IPS DF 4.7 (cell line): ENCODE results near the gene SVOP.
"Not testable (repeated sequence)": the region's sequence is repeated elsewhere in the genome, so short reads cannot be mapped to it uniquely, and the experiment has no call there.

Experiments
- DNase-seq: peaks from one replicate; pipeline ENCODE4 v3.0.0-alpha.2; 2013; ENCODE audit warnings: low spot score; ENCODE audit errors: extremely low read depth

Gene SVOP, protein sequence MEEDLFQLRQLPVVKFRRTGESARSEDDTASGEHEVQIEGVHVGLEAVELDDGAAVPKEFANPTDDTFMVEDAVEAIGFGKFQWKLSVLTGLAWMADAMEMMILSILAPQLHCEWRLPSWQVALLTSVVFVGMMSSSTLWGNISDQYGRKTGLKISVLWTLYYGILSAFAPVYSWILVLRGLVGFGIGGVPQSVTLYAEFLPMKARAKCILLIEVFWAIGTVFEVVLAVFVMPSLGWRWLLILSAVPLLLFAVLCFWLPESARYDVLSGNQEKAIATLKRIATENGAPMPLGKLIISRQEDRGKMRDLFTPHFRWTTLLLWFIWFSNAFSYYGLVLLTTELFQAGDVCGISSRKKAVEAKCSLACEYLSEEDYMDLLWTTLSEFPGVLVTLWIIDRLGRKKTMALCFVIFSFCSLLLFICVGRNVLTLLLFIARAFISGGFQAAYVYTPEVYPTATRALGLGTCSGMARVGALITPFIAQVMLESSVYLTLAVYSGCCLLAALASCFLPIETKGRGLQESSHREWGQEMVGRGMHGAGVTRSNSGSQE

DNA sequence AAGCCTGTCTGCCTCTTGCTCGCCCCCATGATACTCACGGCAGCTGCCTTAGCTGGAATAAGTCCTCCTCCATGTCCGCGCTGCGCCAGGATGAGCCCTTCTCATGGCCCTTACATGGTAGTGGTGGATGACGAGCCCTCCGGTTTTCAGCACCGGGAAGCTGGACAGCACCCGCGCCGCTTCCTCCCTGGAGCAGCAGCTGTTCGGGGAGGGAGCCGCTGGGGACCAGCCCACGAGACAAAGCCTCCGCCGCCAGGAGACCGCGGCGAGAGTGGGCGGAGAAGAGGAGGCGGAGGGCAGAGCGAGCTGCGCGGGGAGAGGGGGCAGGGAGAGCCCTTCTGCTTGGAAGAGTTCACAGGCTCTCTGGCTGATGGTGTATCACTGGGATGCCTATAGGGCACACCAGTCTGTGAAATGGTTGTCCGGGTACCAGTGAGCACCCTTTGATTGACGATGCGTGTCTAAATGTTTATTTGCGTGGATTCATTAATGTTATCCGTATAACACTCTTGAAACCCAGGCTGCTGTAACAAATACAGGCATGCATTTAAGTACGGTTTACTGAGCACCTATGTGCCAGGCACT is at the start of gene SVOP:
Gene SVOP (minus strand): TSS at position 273 of the 585 bp plus-strand sequence. CDS start 200 bp downstream, at position 73.
- DNase-seq, result peak; percentile 74

DNA sequence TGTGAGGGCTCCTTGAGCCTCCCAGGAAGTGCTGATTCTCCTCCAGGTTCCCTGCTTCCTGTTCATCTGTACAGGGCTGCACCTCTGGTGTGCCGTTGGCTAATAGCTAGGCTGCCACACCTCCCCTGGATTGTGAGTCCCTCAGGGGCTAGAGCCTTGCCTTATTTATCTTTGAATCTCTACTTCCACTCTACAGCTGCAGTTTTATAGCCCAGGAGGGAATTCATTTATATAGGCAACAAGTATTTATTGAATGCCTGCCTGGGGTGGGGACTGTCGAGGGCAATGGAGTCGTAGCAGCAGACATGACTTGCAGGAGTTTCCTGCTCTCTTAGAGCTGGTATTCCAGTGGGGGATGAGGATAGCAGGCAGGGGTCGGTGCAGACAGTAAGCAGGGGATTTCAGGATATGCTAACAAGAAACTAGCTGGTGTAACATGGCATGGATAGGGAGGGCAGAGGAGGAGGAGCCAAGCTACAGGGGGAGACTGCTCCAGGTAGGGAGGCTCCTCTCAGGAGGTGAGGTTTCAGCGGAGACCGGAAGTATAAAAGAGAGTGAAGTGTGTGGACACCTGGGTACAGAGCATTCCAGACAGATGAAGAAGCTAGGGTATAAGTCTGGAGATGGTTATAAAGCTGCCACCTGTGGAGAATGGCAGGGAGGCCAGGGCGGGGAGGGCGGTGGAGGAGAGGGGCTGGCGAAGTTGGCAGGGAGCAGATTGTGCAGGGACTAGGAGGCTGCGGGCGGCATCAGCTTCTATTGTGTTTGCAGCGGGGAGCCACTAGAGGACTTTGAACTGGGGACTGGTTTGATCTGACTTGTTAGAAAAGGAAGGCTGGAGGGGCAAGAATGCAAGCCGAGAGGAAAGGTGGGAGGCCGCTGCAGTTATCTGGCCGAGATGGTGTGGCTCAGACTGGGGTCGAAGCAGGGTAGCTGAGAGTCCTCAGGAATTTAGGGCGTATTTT is 48.7 kb upstream of the SVOP start:
- peak; percentile 28 for DNase-seq

DNA sequence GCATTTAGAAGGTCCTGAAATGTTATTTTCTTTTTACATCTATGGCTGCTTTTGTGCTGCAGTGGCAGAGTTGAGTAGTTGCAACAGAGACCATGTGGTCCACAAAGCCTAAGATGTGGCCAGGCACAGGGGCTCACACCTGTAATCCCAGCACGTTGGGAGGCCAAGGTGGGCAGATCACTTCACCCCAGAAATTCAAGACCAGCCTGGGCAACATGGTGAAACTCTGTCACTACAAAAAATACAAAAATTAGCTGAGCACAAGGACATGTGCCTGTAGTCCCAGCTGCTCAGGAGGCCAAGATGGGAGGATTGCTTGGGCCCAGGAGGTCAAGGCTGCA is 45.0 kb upstream of the SVOP start:
- no peak for DNase-seq

DNA sequence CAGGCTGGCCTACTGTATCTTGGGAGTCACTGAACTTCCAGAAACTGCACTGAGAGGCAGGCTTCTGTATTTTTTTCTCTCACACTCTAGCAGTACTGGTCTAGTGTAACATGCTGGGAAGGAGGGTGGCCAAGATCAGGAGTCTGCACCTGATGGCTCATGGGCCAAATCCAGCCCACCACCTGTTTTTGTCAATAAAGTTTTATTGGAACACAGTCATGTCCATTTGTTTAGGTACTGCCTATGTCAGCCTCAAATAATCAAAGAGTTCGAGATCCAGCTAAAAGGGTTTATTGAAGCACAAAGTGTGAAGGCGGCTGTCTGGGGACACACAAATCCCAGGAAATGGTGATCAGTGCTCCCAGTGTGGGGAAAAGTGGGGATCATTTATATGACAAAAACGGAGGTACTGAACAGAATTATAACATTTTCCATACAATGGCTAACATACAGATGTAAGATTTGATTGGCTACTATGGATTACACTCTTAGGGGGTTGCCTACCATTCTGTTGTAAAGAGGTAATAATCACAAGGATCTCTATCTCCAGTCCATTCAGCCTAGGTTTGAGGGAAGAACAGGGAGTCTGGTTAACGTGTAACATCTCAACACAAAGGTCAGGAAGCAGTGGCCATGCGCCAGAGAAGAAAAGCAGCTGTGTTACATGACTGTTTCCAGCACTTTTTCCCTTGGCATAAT is 44.4 kb upstream of the SVOP start:
- DNase-seq, result no peak

DNA sequence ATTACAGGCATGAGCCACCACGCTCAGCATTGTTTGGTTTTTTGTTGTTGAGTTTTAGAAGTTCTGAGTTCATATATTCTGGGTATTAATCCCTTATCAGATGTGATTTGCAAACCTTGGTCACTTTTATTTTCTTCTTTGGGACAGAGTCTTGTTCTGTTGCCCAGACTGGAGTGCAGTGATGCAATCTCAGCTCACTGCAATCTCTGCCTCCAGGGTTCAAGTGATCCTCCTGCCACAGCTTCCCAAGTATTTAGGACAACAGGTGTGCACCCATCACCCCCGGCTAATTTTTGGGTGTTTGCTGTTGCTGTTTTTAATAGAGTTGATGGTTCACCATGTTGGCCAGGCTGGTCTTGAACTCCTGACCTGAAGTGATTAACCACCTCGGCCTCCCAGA is 43.3 kb upstream of the SVOP start:
- no peak for DNase-seq

DNA sequence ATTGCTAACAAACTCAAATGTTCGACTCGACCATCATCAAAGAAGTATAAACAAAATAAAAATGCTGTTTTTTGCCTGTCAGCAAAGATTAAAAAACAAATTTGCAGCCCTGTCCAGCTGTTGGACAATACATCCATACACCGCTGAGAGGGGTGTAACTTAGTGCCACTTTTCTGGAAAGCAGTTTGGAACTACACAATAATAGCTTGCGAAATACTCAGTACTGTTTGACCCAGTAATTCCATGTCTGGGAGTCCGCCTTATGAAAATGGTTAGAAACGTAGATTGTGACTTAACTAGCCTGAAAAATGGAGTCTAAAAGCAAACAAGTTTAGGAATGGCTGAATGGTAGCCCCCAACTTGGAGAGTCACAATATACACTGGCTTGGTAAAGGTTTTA is 37.9 kb upstream of the SVOP start:
- no peak for DNase-seq

DNA sequence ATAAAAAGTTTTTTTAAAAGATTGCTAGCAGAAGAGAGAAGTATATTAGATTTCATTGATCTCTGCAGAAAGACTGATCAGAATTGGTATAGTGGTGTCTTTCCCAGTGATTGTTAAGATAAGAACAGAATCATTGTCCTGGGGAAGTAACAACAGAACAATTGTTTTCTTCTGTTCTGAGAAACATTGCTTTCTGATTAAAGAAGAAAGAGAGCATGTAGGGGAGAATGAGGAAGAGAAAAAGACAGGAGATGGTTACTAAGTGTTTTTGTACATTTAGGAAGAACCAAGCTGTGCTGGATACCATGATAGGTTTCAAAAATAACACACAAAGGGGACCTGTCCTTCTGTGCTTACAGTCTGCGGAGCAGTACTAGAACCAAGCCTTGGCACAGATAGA is 36.5 kb upstream of the SVOP start:
- DNase-seq, result no peak

DNA sequence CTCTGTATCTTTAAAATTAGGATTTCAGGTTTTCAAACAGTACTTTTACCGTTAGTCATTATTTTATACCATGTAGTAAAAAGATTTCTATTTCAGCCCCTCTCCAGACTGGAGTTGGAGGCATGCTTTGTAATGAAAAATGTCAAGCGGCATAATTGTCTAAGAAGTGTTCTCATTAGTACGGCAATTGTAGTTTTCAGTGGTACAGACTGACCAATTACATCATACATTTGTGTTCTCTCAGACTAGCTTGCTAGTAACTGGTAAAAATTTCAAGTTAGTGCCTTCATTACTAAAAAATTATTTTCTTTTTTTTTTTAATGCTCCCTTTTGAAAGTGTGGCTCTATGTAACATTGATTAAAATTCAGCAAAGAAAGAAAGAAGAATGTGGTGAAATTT is 36.0 kb upstream of the SVOP start:
- no peak for DNase-seq

DNA sequence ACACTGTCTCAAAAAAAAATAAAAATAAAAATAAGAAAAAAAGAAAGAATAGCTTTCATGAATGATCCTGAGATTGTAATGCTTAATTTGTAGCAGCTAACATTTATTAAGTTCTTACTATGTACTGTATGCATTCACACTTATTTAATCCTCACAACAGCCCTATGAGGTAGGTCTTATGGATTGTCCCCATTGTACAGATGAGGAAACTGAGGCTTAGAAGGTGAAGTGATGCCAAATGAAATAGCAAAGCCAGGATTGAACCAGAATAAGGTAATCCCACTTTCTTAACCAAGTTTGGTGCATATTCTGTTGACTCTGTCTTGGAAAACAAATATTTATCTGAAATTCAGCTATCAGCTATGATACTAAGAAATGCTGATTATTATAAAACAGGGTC is 33.7 kb upstream of the SVOP start:
- no peak for DNase-seq

DNA sequence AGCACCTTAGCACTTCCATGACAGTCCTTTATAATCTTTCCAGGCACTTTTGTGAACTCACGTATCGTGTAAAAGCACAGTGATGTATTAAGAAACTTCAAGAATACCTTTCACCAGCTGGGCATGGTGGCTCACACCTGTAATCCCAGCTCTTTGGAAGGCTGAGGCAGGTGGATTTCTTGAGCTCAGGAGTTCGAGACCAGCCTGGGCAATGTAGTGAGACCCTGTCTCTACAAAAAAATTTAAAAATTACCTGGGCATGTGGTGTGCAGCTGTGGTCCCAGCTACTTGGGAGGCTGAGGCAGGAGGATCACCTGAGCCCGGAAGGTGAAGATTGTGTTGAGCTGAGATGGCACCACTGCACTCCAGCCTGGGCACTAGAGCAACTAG is 33.3 kb upstream of the SVOP start:
- DNase-seq, result not testable (repeated sequence)

DNA sequence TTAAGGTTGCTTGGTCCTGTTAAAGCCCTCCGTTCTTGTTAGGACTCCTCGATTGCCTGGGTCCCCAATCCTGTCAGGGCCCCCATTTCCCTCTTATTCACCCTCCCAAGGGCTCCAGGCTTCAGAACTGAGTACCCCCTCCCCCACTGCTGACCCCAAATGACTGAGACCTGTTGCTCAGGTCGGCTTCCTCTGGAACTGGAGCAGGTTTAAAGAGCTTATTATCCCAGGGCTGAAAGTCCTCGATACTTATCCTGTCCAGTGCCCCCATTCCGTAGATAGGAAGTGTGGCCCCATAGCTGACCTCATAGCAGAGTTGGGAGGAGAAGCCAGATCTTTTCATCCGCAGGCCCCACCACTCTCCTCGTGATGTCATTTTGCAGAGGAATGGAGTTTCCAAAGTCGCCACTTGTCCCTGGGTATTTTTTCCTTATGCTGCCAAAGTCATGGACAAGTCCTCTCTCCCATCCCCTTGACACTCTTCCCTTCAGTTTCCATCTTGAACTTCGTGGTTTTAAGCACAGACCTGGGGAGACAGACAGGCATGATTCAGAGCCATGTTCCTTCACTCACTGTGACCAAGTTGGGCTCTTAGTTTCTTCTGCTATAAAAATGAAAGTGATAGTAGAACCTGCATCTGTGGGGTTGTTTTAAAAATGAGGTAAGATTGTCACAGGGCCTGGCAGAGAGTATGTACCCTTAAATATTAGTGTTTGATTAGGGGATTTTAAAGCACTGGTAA is 32.7 kb upstream of the SVOP start:
- no peak for DNase-seq

DNA sequence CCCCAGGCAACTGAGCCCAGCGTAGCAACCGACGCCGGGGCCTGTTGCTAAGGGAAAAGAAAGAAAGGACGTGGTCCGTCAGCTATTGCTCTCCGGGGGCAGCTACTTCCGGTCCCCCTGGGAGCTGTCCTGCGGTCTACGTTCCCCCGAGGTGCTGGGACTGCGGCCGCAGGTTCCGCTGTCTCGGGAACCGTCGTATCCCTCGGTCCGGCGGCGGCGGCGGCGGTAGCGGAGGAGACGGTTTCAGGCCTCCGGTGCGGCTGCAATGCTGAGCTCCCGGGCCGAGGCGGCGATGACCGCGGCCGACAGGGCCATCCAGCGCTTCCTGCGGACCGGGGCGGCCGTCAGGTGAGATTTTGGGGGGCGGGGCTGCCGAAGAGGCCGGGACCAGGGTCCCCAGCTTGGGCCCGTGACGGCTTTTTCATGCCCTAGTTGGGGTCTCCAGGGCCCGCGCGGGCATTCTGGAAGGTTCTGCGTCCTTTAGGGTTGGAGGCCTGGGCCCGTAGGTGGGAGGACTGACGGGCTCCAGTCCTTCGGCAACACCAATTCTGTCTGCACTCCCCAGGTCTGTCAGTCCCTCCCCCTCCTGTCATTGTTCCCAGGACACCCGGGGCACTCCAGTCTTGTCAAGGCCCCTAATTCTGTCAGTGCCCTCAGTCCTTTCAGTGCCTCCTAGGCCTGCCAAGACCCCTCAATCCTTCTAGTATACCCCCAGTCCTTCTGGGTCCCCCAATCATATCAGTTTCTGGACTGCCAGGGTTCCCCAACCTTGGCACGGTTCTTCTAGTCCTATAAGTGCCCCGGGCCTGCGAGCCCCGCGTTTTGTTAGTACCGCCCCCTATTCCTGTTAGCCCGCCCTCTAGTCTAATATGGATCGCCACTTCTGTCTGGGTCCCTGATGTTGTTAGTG is 31.8 kb upstream of the SVOP start, which contains the start of gene USP30:
Gene USP30 (plus strand): TSS at position 163 of the 910 bp plus-strand sequence. CDS start 103 bp downstream, at position 266.
- DNase-seq, result peak; percentile 62

DNA sequence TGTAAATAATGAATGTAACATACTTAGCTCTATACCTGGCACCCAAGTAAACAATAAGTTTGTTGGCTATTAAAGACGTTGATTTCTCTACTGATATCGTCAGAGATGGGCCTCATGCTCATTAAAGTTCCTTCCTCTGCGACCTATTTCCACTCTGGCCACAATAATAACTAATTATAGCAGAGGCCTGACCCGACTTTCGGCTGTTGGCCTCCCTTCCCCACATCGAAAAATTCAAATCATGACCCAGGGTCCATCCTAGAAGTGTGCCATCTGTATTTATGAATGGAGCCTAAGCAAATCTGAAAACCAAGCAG is 31.2 kb upstream of the SVOP start:
- no peak for DNase-seq

DNA sequence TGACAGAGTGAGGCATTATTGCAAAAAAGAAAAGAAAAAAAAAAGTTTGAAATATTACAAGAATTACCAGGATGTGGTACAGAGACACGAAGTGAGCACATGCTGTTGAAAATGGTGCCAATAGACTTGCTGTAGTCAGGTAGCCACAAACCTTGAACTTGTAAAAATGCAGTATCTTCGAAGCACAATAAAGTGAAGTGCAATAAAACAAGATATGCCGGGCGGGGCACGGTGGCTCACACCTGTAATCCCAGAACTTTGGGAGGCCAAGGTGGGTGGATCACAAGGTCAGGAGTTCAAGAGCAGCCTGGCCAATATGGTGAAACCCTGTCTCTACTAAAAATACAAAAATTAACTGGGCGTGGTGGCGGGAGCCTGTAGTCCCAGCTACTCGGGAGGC is 28.9 kb upstream of the SVOP start:
- not testable (repeated sequence) for DNase-seq

DNA sequence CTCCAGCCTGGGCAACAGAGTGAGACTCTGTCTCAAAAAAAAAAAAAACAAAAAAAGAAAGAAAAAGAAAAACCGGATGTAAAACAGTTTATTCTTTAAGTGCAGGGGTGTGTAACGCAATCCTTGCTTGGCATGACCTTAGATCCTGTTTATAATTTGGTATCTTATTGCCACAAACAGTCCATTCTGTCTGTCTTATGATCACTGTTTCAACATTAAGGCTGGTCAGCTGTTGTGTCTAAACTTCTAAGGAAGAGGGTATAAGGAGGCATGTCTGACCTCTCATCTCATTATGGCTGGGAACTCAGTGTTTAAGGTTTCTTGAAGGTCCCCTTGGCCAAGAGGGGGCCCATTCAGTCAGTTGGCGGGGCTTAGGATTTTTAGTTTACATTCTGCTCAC is 27.8 kb upstream of the SVOP start:
- DNase-seq, result not testable (repeated sequence)

DNA sequence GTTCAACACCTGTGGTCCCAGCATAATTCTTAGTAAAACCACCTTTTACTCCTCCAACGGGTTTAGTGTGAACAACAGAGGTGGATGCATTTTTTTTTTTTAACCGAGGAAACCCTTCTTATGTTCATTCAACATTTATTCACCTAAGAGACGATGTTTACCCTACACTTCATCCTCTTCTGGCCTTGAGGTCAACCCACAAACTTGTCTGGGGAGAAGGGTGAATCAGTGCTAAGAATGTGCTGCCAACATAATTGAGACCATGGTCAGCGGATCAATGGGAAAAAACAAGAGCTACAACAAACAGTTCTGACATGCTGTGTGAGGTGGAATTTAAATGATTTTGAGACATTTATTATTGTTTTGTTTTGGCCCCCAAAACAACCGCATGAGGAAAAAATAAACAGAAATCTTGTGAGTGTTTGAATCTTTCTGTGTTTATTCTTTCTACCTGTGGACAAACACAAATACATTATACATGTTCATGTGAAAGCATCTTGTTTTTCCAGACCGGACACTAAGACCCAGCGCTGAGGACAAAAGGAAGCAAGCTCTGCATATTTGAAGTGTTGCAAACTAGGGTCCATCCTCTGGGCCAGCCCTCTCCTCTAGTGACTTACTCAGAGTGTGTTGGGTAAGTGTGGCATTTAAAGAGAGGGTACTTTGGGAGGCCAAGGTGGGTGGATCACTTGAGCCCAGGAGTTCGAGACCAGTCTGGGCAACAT is 26.4 kb upstream of the SVOP start:
- DNase-seq, result no peak

DNA sequence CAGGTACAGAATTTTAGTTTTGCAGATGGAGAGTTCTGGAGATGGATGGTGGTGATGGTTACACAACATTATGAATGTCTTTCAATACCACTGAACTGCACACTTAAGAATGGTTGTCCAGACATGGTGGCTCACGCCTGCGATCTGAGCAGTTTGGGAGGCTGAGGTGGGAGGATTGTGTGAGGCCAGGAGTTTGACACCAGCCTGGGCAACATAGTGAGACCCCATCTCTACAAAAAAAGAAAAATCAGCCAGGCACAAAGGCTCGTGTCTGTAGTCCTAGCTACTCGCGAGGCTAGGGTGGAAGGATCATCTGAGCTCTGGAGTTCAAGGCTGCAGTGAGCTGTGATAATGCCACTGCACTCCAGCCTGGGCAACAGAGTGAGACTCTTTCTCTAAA is 23.4 kb upstream of the SVOP start:
- DNase-seq, result no peak

DNA sequence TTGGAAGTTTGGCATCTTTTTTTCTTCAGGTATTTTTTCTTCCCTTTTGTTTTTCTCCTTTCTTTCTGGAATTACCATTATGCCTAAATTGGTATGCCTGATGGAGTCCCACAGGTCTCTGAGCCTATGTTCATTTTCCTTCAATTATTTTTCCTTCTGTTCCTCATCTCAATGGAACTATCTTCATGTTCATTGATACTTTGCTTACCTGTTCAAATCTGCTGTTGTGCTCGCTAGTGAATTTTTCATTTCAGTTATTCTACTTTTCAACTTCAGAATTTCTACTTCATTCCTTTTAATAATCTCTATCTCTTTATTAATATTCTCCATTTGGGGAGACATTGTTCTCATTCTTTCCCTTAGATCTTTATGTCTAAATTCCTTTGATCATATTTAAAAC is 16.1 kb upstream of the SVOP start:
- DNase-seq, result no peak
